Ishikawa (cell line): ENCODE results near the gene EEFSEC.

Source experiments
- CEBPB ChIP-seq: IDR thresholded peaks from 2 replicates; pipeline ENCODE4 v1.6.1; 2012
- CREB1 ChIP-seq: IDR thresholded peaks from 2 replicates; pipeline ENCODE4 v1.6.1; 2012; ENCODE audit warnings: low read depth
- EGR1 ChIP-seq: IDR thresholded peaks from 2 replicates; pipeline ENCODE4 v1.6.1; 2012
- EP300 ChIP-seq: IDR thresholded peaks from 2 replicates; pipeline ENCODE4 v1.6.1; 2012; ENCODE audit warnings: borderline replicate concordance
- FOXM1 ChIP-seq: IDR thresholded peaks from 2 replicates; pipeline ENCODE4 v1.6.1; 2012; ENCODE audit warnings: low read depth, borderline replicate concordance
- MAX ChIP-seq: IDR thresholded peaks from 2 replicates; pipeline ENCODE4 v1.6.1; 2012
- NFIC ChIP-seq: IDR thresholded peaks from 2 replicates; pipeline ENCODE4 v1.6.1; 2012
- RAD21 ChIP-seq: IDR thresholded peaks from 2 replicates; pipeline ENCODE4 v1.6.1; 2012; ENCODE audit warnings: low read depth
- REST ChIP-seq: IDR thresholded peaks from 2 replicates; pipeline ENCODE4 v1.6.1; 2012; ENCODE audit warnings: low read depth, mild to moderate bottlenecking
- TAF1 ChIP-seq: IDR thresholded peaks from 2 replicates; pipeline ENCODE4 v1.6.1; 2012; ENCODE audit warnings: low read depth, mild to moderate bottlenecking
- TCF12 ChIP-seq: IDR thresholded peaks from 2 replicates; pipeline ENCODE4 v1.6.1; 2012; ENCODE audit warnings: low read depth
- TEAD4 ChIP-seq: IDR thresholded peaks from 2 replicates; pipeline ENCODE4 v1.6.1; 2012
- USF1 ChIP-seq: IDR thresholded peaks from 2 replicates; pipeline ENCODE4 v1.6.1; 2012
- YY1 ChIP-seq: IDR thresholded peaks from 2 replicates; pipeline ENCODE4 v1.6.1; 2012; ENCODE audit warnings: low read depth
- ZBTB7A ChIP-seq: IDR thresholded peaks from 2 replicates; pipeline ENCODE4 v1.6.1; 2012; ENCODE audit warnings: low read depth

Gene EEFSEC

GRCh38 chr3:128452120-128452519, 298.8 kb downstream of the EEFSEC start:
- TF ChIP-seq ZBTB7A (no peak), TEAD4 (no peak), CEBPB (no peak), FOXM1 (no peak), MAX (no peak), EGR1 (no peak)

- TF ChIP-seq ZBTB7A: no peak
- TF ChIP-seq NFIC: no peak
- no peak for TF ChIP-seq RAD21
- no peak for TF ChIP-seq EGR1
- no peak for TF ChIP-seq CEBPB
- no peak for TF ChIP-seq MAX
- no peak for TF ChIP-seq TEAD4
- TF ChIP-seq USF1: no peak
Measured at GRCh38 chr3:128452678-128453275, 299.5 kb downstream of the EEFSEC start.

GRCh38 chr3:128453501-128454309, 300.4 kb downstream of the EEFSEC start:
- TF ChIP-seq FOXM1: no peak
- TF ChIP-seq MAX: no peak
- TF ChIP-seq EGR1: no peak
- TF ChIP-seq ZBTB7A: no peak
- no peak for TF ChIP-seq CEBPB
- TF ChIP-seq REST: no peak
- no peak for TF ChIP-seq NFIC
- TF ChIP-seq YY1: no peak
- no peak for TF ChIP-seq CREB1

- TF ChIP-seq MAX (no peak), NFIC (no peak), EP300 (no peak), EGR1 (no peak), YY1 (no peak), CREB1 (no peak), REST (no peak), TAF1 (no peak), TEAD4 (no peak)
Measured at GRCh38 chr3:128454310-128454618, 301.0 kb downstream of the EEFSEC start.

- TF ChIP-seq EGR1: no peak
- no peak for TF ChIP-seq TAF1
- no peak for TF ChIP-seq REST
- TF ChIP-seq MAX: no peak
- TF ChIP-seq USF1: no peak
- TF ChIP-seq YY1: no peak
- TF ChIP-seq EP300: no peak
- TF ChIP-seq NFIC: no peak
- TF ChIP-seq FOXM1: no peak
- no peak for TF ChIP-seq CEBPB
- TF ChIP-seq RAD21: no peak
- TF ChIP-seq TEAD4: no peak
- TF ChIP-seq CREB1: no peak
- no peak for TF ChIP-seq TCF12
- TF ChIP-seq ZBTB7A: no peak
Measured at GRCh38 chr3:128455116-128455515, 301.8 kb downstream of the EEFSEC start.
